Upper lobe of left lung (tissue), 4 donors: ENCODE data around the gene NAGS.

Experiments
- EP300 ChIP-seq, 4 donors: sonication (generic); formaldehyde crosslinking; IDR thresholded peaks; one replicate each; pipeline ENCODE4 v1.5.1; 2017; ENCODE audit warnings: antibody characterized with exemption in 4 of 4, control low read depth in 2 of 4
- POLR2A ChIP-seq, 4 donors: fragments of 450-650 bp; IDR thresholded peaks; one replicate each; pipeline ENCODE4 v1.5.1; 2016 to 2017; ENCODE audit warnings: antibody characterized with exemption in 4 of 4, mild to moderate bottlenecking in 2 of 4
- POLR2AphosphoS5 ChIP-seq, 2 donors: sonication (generic); formaldehyde crosslinking; IDR thresholded peaks; one replicate each; pipeline ENCODE4 v1.5.1; 2017; ENCODE audit warnings: antibody characterized with exemption in 2 of 2
- TF ChIP-seq, protein P1 (sequence below), 6 experiments: fragments of 450-650 bp in 4 of 6; fragments of 200-600 bp in 2 of 6; sonication (generic) in 2 of 6; IDR thresholded peaks; one replicate each; pipeline ENCODE4 v1.5.1; 2016 to 2019; ENCODE audit warnings: antibody characterized with exemption in 6 of 6

DNA sequence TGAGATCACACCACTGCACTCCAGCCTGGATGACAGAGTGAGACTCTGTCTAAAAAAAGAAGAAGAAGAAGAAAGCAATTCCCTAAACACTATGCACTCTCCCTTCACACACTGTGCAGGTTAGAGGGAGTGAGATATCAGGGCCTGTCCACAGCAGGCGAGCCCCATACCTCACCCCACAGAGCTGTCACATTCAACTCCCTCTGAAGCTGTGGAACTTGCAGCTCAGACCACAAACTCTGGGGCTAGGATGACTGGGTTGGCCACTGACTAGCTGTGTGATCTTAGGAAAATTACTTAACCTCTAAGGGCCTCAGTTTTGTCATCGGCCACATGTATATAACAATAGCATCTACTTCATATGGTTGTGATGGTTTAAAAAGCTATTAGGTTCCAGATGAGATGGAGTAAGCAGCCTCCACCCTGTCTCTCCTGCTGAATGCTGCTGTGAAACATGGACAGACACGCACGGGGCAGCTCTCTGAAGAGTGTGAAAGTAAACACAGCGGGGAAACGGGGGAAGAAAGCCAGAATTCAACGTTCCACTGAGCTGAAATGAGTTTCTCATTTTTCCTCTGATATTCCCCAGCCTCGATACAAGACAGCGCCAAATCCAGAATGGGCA lies 37.1 kb upstream of the NAGS start:
- no peak for TF ChIP-seq POLR2AphosphoS5 (IDR thresholded peaks at IDR 0.05)
- TF ChIP-seq, protein P1, sequence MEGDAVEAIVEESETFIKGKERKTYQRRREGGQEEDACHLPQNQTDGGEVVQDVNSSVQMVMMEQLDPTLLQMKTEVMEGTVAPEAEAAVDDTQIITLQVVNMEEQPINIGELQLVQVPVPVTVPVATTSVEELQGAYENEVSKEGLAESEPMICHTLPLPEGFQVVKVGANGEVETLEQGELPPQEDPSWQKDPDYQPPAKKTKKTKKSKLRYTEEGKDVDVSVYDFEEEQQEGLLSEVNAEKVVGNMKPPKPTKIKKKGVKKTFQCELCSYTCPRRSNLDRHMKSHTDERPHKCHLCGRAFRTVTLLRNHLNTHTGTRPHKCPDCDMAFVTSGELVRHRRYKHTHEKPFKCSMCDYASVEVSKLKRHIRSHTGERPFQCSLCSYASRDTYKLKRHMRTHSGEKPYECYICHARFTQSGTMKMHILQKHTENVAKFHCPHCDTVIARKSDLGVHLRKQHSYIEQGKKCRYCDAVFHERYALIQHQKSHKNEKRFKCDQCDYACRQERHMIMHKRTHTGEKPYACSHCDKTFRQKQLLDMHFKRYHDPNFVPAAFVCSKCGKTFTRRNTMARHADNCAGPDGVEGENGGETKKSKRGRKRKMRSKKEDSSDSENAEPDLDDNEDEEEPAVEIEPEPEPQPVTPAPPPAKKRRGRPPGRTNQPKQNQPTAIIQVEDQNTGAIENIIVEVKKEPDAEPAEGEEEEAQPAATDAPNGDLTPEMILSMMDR (IDR thresholded peaks at IDR 0.05), result no peak
- TF ChIP-seq EP300 (IDR thresholded peaks at IDR 0.05), result no peak
- no peak for TF ChIP-seq POLR2A (IDR thresholded peaks at IDR 0.05)
